ENCODE measurements around the gene SUCLG2. TPM values are rescaled to one million over a fixed set of nuclear protein-coding genes. Genes with fewer than 3 reads are reported as not detected.

SUCLG2 gene
- total RNA-seq, 2 donors from 2014 or later = 35.8 to 39.5 TPM

- Mint-ChIP-seq H3K36me3 (ENCODE audit: insufficient read depth in 2 of 2) (peaks cover 9 to 21% of the 10 kb centered on the region in 2 donors), H3K4me3 (no peak overlapping the region), H3K4me1 (ENCODE audit: low read depth) (peaks cover 38% of the 10 kb centered on the region), H3K27ac (no peak overlapping the region), H3K9me3 (no peaks in the 10 kb centered on the region), H3K27me3 (ENCODE audit: low read depth) (no peaks in the 10 kb centered on the region)
- ATAC-seq (replicated peaks in 1 of 2) (no peak), DNase-seq (no peak)
These were observed 33.5 kb downstream of the SUCLG2 start for GRCh38 chr3:67620869-67621268.

- no peaks in the 10 kb centered on the region for H3K27me3 Mint-ChIP-seq (ENCODE audit: low read depth)
These were observed 34.4 kb downstream of the SUCLG2 start for GRCh38 chr3:67619991-67620390.

GRCh38 chr3:67617518-67617917 lies 36.9 kb downstream of the SUCLG2 start:
- H3K27ac Mint-ChIP-seq = no peak overlapping the region
- peaks cover 14 to 16% of the 10 kb centered on the region in 2 donors for H3K36me3 Mint-ChIP-seq (ENCODE audit: insufficient read depth in 2 of 2)
- H3K4me3 Mint-ChIP-seq = no peak overlapping the region
- no peaks in the 10 kb centered on the region for H3K9me3 Mint-ChIP-seq
- DNase-seq = no peak
- no peak for ATAC-seq (replicated peaks in 1 of 2)
- H3K27me3 Mint-ChIP-seq (ENCODE audit: low read depth) = no peaks in the 10 kb centered on the region
- peaks cover 10% of the 10 kb centered on the region for H3K4me1 Mint-ChIP-seq (ENCODE audit: low read depth)

More at GRCh38 chr3:67619991-67620390, 34.4 kb downstream of the SUCLG2 start:
- Mint-ChIP-seq H3K27ac (no peak overlapping the region), H3K4me3 (no peak overlapping the region), H3K4me1 (ENCODE audit: low read depth) (peaks cover 30% of the 10 kb centered on the region), H3K36me3 (ENCODE audit: insufficient read depth in 2 of 2) (peaks cover 12 to 19% of the 10 kb centered on the region in 2 donors), H3K9me3 (no peaks in the 10 kb centered on the region)
- DNase-seq (no peak), ATAC-seq (replicated peaks in 1 of 2) (no peak)

GRCh38 chr3:67616046-67616445 lies 38.4 kb downstream of the SUCLG2 start:
- H3K36me3 Mint-ChIP-seq (ENCODE audit: insufficient read depth in 2 of 2) = peaks cover 14 to 17% of the 10 kb centered on the region in 2 donors
- no peak for DNase-seq
- no peak overlapping the region for H3K27ac Mint-ChIP-seq
- no peaks in the 10 kb centered on the region for H3K9me3 Mint-ChIP-seq
- H3K4me1 Mint-ChIP-seq (ENCODE audit: low read depth) = peaks cover 5% of the 10 kb centered on the region
- no peaks in the 10 kb centered on the region for H3K27me3 Mint-ChIP-seq (ENCODE audit: low read depth)
- no peak for ATAC-seq (replicated peaks in 1 of 2)
- H3K4me3 Mint-ChIP-seq = no peak overlapping the region

GRCh38 chr3:67614195-67614594 lies 40.2 kb downstream of the SUCLG2 start:
- no peak for DNase-seq
- Mint-ChIP-seq H3K36me3 (ENCODE audit: insufficient read depth in 2 of 2) (peaks cover 18 to 28% of the 10 kb centered on the region in 2 donors), H3K4me3 (no peak overlapping the region), H3K27ac (no peak overlapping the region), H3K27me3 (ENCODE audit: low read depth) (no peaks in the 10 kb centered on the region), H3K4me1 (ENCODE audit: low read depth) (peaks cover 16% of the 10 kb centered on the region), H3K9me3 (no peaks in the 10 kb centered on the region)
- no peak for ATAC-seq (replicated peaks in 1 of 2)

- Mint-ChIP-seq H3K27me3 (ENCODE audit: low read depth) (no peaks in the 10 kb centered on the region), H3K4me1 (ENCODE audit: low read depth) (peaks cover 34% of the 10 kb centered on the region), H3K36me3 (ENCODE audit: insufficient read depth in 2 of 2) (peaks cover 18 to 33% of the 10 kb centered on the region in 2 donors), H3K4me3 (no peak overlapping the region), H3K9me3 (no peaks in the 10 kb centered on the region), H3K27ac (peak overlapping the region; percentile 63)
- ATAC-seq (replicated peaks in 1 of 2) (no peak), DNase-seq (no peak)
These were observed 44.0 kb downstream of the SUCLG2 start for GRCh38 chr3:67610458-67610857.

GRCh38 chr3:67609709-67610108 lies 44.7 kb downstream of the SUCLG2 start:
- ATAC-seq (replicated peaks in 1 of 2) (no peak), DNase-seq (no peak)
- Mint-ChIP-seq H3K9me3 (no peaks in the 10 kb centered on the region), H3K4me1 (ENCODE audit: low read depth) (peaks cover 41% of the 10 kb centered on the region), H3K27ac (no peak overlapping the region), H3K4me3 (no peak overlapping the region), H3K27me3 (ENCODE audit: low read depth) (no peaks in the 10 kb centered on the region), H3K36me3 (ENCODE audit: insufficient read depth in 2 of 2) (peaks cover 17 to 36% of the 10 kb centered on the region in 2 donors)

GRCh38 chr3:67608034-67608433 lies 46.4 kb downstream of the SUCLG2 start:
- DNase-seq = peak in 1 of 2 donors; percentile 9
- H3K27ac Mint-ChIP-seq = peak overlapping the region; percentile 13
- peak; percentile 25 to 72 for ATAC-seq (replicated peaks in 1 of 2)
- H3K9me3 Mint-ChIP-seq = no peaks in the 10 kb centered on the region
- no peaks in the 10 kb centered on the region for H3K27me3 Mint-ChIP-seq (ENCODE audit: low read depth)
- peaks cover 16 to 43% of the 10 kb centered on the region in 2 donors for H3K36me3 Mint-ChIP-seq (ENCODE audit: insufficient read depth in 2 of 2)
- peaks cover 56% of the 10 kb centered on the region for H3K4me1 Mint-ChIP-seq (ENCODE audit: low read depth)
- H3K4me3 Mint-ChIP-seq = no peak overlapping the region

GRCh38 chr3:67605377-67605776 lies 49.0 kb downstream of the SUCLG2 start:
- H3K4me1 Mint-ChIP-seq (ENCODE audit: low read depth) = peaks cover 70% of the 10 kb centered on the region
- ATAC-seq (replicated peaks in 1 of 2) = peak; percentile 28 to 29
- peak overlapping the region; percentile 10 to 55 for H3K4me3 Mint-ChIP-seq
- DNase-seq = no peak
- H3K36me3 Mint-ChIP-seq (ENCODE audit: insufficient read depth in 2 of 2) = peaks cover 14 to 37% of the 10 kb centered on the region in 2 donors
- H3K9me3 Mint-ChIP-seq = no peaks in the 10 kb centered on the region
- no peaks in the 10 kb centered on the region for H3K27me3 Mint-ChIP-seq (ENCODE audit: low read depth)
- peak overlapping the region; percentile 86 for H3K27ac Mint-ChIP-seq

- DNase-seq (no peak), ATAC-seq (replicated peaks in 1 of 2) (no peak)
- Mint-ChIP-seq H3K27ac (peak overlapping the region; percentile 66), H3K4me1 (ENCODE audit: low read depth) (peaks cover 77% of the 10 kb centered on the region), H3K27me3 (ENCODE audit: low read depth) (no peaks in the 10 kb centered on the region), H3K9me3 (no peaks in the 10 kb centered on the region), H3K4me3 (peak overlapping the region in 1 of 2 donors; percentile 74), H3K36me3 (ENCODE audit: insufficient read depth in 2 of 2) (peaks cover 8 to 25% of the 10 kb centered on the region in 2 donors)
These were observed 51.6 kb downstream of the SUCLG2 start for GRCh38 chr3:67602816-67603215.

- no peak for DNase-seq
- Mint-ChIP-seq H3K4me1 (ENCODE audit: low read depth) (peaks cover 78% of the 10 kb centered on the region), H3K27ac (peak overlapping the region; percentile 66), H3K9me3 (no peaks in the 10 kb centered on the region), H3K36me3 (ENCODE audit: insufficient read depth in 2 of 2) (peaks cover 6 to 22% of the 10 kb centered on the region in 2 donors), H3K4me3 (peak overlapping the region; percentile 74), H3K27me3 (ENCODE audit: low read depth) (no peaks in the 10 kb centered on the region)
- peak; percentile 44 for ATAC-seq (replicated peaks in 1 of 2)
These were observed 52.3 kb downstream of the SUCLG2 start for GRCh38 chr3:67601919-67602608.

GRCh38 chr3:67601385-67601784 lies 53.0 kb downstream of the SUCLG2 start:
- H3K4me3 Mint-ChIP-seq = no peak overlapping the region

GRCh38 chr3:67599821-67600220 lies 54.6 kb downstream of the SUCLG2 start:
- peak overlapping the region in 1 of 2 donors; percentile 8 for H3K4me3 Mint-ChIP-seq
- no peaks in the 10 kb centered on the region for H3K27me3 Mint-ChIP-seq (ENCODE audit: low read depth)
- peak overlapping the region; percentile 70 for H3K27ac Mint-ChIP-seq
- ATAC-seq (replicated peaks in 1 of 2) = no peak
- no peaks in the 10 kb centered on the region for H3K9me3 Mint-ChIP-seq
- H3K36me3 Mint-ChIP-seq (ENCODE audit: insufficient read depth in 2 of 2) = peaks cover 6 to 16% of the 10 kb centered on the region in 2 donors
- DNase-seq = no peak
- peaks cover 75% of the 10 kb centered on the region for H3K4me1 Mint-ChIP-seq (ENCODE audit: low read depth)

More at GRCh38 chr3:67601385-67601784, 53.0 kb downstream of the SUCLG2 start:
- peaks cover 82% of the 10 kb centered on the region for H3K4me1 Mint-ChIP-seq (ENCODE audit: low read depth)
- peaks cover 6 to 22% of the 10 kb centered on the region in 2 donors for H3K36me3 Mint-ChIP-seq (ENCODE audit: insufficient read depth in 2 of 2)
- ATAC-seq (replicated peaks in 1 of 2) (no peak), DNase-seq (no peak)
- H3K9me3 Mint-ChIP-seq = no peaks in the 10 kb centered on the region
- H3K27ac Mint-ChIP-seq = peak overlapping the region; percentile 20
- H3K27me3 Mint-ChIP-seq (ENCODE audit: low read depth) = no peaks in the 10 kb centered on the region
